WTC11 (cell line): Measurements from ENCODE around the gene OIP5. TPM values are rescaled to one million over a fixed set of nuclear protein-coding genes. Genes with fewer than 3 reads are reported as not detected.
A peak's percentile ranks its signal among the peaks of the same experiment; 100 is the strongest.

Experiments used
- ATAC-seq: fragments of 200-7000 bp; cut with Tn5 transposase; 2 replicates; pipeline ENCODE4 v1.10.0; 2021; ENCODE audit warnings: mild to moderate bottlenecking, moderate library complexity
- CTCF ChIA-PET: fragments of 300-600 bp; sonication (Branson Sonifier 250); formaldehyde crosslinking; loops from one replicate; lab custom pipeline; 2021; ENCODE audit warnings: antibody characterized with exemption; lab: Charles Lee
- POLR2A ChIA-PET: fragments of 350-600 bp; sonication (Branson Sonifier 250); formaldehyde crosslinking; loops from one replicate; lab custom pipeline; 2021; ENCODE audit warnings: antibody characterized with exemption; lab: Charles Lee
- DNase-seq: peaks from one replicate; pipeline ENCODE4 v3.0.0; 2021; ENCODE audit warnings: low spot score
- H3K27ac Mint-ChIP-seq: 2 replicates; pipeline ENCODE4 v1.8.0; 2021; ENCODE audit warnings: mixed read lengths
- H3K27me3 Mint-ChIP-seq: 2 replicates; pipeline ENCODE4 v1.8.0; 2021; ENCODE audit warnings: low read depth, mild to moderate bottlenecking, moderate library complexity, mixed read lengths
- H3K36me3 Mint-ChIP-seq: 2 replicates; pipeline ENCODE4 v1.8.0; 2021; ENCODE audit warnings: mixed read lengths
- H3K4me1 Mint-ChIP-seq: 2 replicates; pipeline ENCODE4 v1.8.0; 2022; ENCODE audit warnings: mixed read lengths
- H3K4me3 Mint-ChIP-seq: 2 replicates; pipeline ENCODE4 v1.8.0; 2021; ENCODE audit warnings: mild to moderate bottlenecking, moderate library complexity, mixed read lengths
- H3K9me3 Mint-ChIP-seq: 2 replicates; pipeline ENCODE4 v1.8.0; 2021; ENCODE audit warnings: mixed read lengths
- CDX4 ChIP-seq: fragments of 250-450 bp; sonication (Bioruptor Pico); IDR thresholded peaks from 2 replicates; pipeline ENCODE4 v1.9.0; 2021; ENCODE audit warnings: moderate library complexity, mild to moderate bottlenecking, inconsistent platforms, borderline replicate concordance
- CTCF ChIP-seq: fragments of 200-600 bp; IDR thresholded peaks from 2 replicates; pipeline ENCODE4 v1.8.0; 2022; ENCODE audit warnings: antibody characterized with exemption
- ERG ChIP-seq: fragments of 250-450 bp; sonication (Bioruptor Pico); IDR thresholded peaks from 2 replicates; pipeline ENCODE4 v1.8.0; 2021; ENCODE audit warnings: mild to moderate bottlenecking
- FOXJ3 ChIP-seq: sonication (generic); formaldehyde crosslinking; IDR thresholded peaks from 2 replicates; pipeline ENCODE4 v1.9.0; 2021; ENCODE audit warnings: missing genetic modification reagents, mild to moderate bottlenecking, borderline replicate concordance
- FOXP4 ChIP-seq: sonication (generic); formaldehyde crosslinking; IDR thresholded peaks from 2 replicates; pipeline ENCODE4 v1.8.0; 2022; ENCODE audit warnings: mild to moderate bottlenecking, missing genetic modification reagents
- NFYB ChIP-seq: sonication (generic); formaldehyde crosslinking; conservative IDR thresholded peaks from 2 replicates; pipeline ENCODE4 v1.8.0; 2022; ENCODE audit warnings: low read depth, missing genetic modification reagents
- PRDM15 ChIP-seq: sonication (generic); formaldehyde crosslinking; IDR thresholded peaks from 2 replicates; pipeline ENCODE4 v1.8.0; 2022; ENCODE audit warnings: missing genetic modification reagents
- PRRX2 ChIP-seq: fragments of 250-450 bp; sonication (Bioruptor Pico); IDR thresholded peaks from 2 replicates; pipeline ENCODE4 v1.8.0; 2021; ENCODE audit warnings: mild to moderate bottlenecking
- RELA ChIP-seq: sonication (generic); formaldehyde crosslinking; IDR thresholded peaks from 2 replicates; pipeline ENCODE4 v1.8.1; 2022; ENCODE audit warnings: missing genetic modification reagents, mild to moderate bottlenecking, borderline replicate concordance
- STAT6 ChIP-seq: sonication (generic); formaldehyde crosslinking; conservative IDR thresholded peaks from 2 replicates; pipeline ENCODE4 v1.8.1; 2023; ENCODE audit warnings: mild to moderate bottlenecking, low read depth, missing genetic modification reagents, moderate library complexity
- ZMAT4 ChIP-seq: fragments of 250-450 bp; sonication (Bioruptor Pico); IDR thresholded peaks from 2 replicates; pipeline ENCODE4 v1.9.0; 2021; ENCODE audit warnings: mild to moderate bottlenecking
- ZNF423 ChIP-seq: fragments of 250-450 bp; sonication (Bioruptor Pico); IDR thresholded peaks from 2 replicates; pipeline ENCODE4 v2.1.2; 2022; ENCODE audit warnings: mild to moderate bottlenecking, moderate library complexity
- ZNF671 ChIP-seq: fragments of 250-450 bp; sonication (Bioruptor Pico); IDR thresholded peaks from 2 replicates; pipeline ENCODE4 v1.8.0; 2021; ENCODE audit warnings: mild to moderate bottlenecking
- total RNA-seq: library from RNA; stranded (reverse); gene quantifications from 3 replicates; pipeline ENCODE4 v1.2.3, GENCODE V29; 2021

OIP5 gene
- total RNA-seq, 1 experiment from 2014 or later, result 33.7 TPM

- DNase-seq, result no peak
- ChIA-PET CTCF (no interaction called here), POLR2A (interaction anchor here (0.7 kb wide), 1 partner anchor 15 kb away, joined by 4 read pairs; no protein-coding TSS in a partner anchor)
- H3K27ac Mint-ChIP-seq, result peak overlapping the region; percentile 94
- H3K4me3 Mint-ChIP-seq, result peak overlapping the region; percentile 12; the same call in 1 of the 2 replicates
- no peak for TF ChIP-seq RELA
- TF ChIP-seq STAT6 (CRISPR knock-in tag), result no peak
- no peak for TF ChIP-seq PRRX2 (CRISPR knock-in tag)
- no peak for TF ChIP-seq PRDM15 (CRISPR knock-in tag)
- TF ChIP-seq FOXP4 (CRISPR knock-in tag), result no peak
- no peak for TF ChIP-seq CTCF
- TF ChIP-seq ERG (CRISPR knock-in tag), result no peak
- TF ChIP-seq CDX4, result no peak
- TF ChIP-seq ZNF671 (CRISPR knock-in tag), result no peak
- TF ChIP-seq FOXJ3 (CRISPR knock-in tag), result no peak
- TF ChIP-seq NFYB (CRISPR knock-in tag), result no peak
- TF ChIP-seq ZMAT4 (CRISPR knock-in tag), result no peak
- TF ChIP-seq ZNF423 (CRISPR knock-in tag), result no peak
- H3K4me1 Mint-ChIP-seq, result peaks cover 29% of the 10 kb centered on the region
- H3K36me3 Mint-ChIP-seq, result peaks cover 29% of the 10 kb centered on the region
- no peaks in the 10 kb centered on the region for H3K9me3 Mint-ChIP-seq
- peak; percentile 94 for ATAC-seq
- H3K27me3 Mint-ChIP-seq, result no peaks in the 10 kb centered on the region; the same call in 1 of the 2 replicates
These were observed 68.5 kb downstream of the OIP5 start for GRCh38 chr15:41263891-41264351.
